Pericardium fibroblast (primary cell): ENCODE results near the gene MEGF10. TPM values are rescaled to one million over a fixed set of nuclear protein-coding genes. Genes with fewer than 3 reads are reported as not detected.

Source experiments
- total RNA-seq: library from RNA; depleted of rRNA; stranded (reverse); fragments of >200 nt; gene quantifications from 2 replicates; pipeline ENCODE4 v1.2.3, GENCODE V29; 2015

Gene MEGF10
- 4.1 TPM in 1 of 2 replicates, not detected in the other for total RNA-seq

DNA sequence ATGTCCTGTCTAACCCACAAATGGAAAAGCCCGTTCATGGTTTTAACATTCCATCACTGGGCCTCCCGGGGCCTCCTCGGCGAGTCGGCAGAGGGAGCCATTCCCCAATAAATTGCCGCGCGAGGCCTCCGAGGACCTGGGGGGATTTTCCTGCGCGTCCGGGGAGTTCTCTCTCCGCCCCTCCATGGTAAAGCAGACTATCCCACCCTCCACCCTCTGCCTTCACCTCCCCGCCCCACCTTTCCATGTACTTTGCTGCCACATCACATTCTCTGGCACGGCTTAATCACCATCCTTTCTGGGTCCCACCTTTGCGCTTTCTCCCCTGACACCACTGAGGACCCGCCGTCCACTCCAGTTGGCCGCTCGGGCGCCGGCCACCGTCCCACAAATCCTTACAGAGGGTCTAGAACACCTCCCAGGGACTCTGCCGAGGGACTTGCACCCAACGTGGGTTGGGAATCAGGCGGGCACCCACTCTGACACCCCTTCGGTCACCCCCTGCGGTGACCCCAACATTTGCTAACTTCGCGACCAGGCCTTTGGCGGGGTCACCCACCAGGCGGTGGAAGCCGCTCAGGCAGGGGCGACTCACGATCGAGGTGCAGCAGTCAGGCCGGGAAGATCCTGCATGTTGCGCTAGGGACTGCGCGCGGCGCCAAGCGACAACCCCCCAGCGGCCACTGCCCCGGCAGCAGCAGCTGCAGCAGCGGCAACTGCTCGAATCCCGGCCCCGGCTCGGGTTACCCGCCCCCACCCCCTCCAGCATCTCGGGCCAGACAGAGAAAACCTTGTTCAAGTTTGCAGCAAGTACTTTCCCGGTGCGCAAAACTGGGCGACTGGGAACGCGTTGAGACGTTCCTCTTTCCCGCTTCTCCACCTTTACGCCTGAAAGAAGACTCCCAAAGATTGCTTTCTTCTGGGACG, at the start of gene MEGF10:
Gene MEGF10, plus strand, starts transcription at position 778 of the 927 bp plus-strand sequence. CDS start 40,513 bp downstream, outside the sequence.

Other genes starting within 250 kb of the MEGF10 start
- 0.77 and 1.4 TPM in 2 replicates for gene C5orf63, start 217.3 kb upstream of the MEGF10 start, total RNA-seq
- gene PRRC1, start 226.8 kb downstream of the MEGF10 start, total RNA-seq = 43.0 and 72.1 TPM in 2 replicates